Measurements from ENCODE around the gene MRPL44.

DNA sequence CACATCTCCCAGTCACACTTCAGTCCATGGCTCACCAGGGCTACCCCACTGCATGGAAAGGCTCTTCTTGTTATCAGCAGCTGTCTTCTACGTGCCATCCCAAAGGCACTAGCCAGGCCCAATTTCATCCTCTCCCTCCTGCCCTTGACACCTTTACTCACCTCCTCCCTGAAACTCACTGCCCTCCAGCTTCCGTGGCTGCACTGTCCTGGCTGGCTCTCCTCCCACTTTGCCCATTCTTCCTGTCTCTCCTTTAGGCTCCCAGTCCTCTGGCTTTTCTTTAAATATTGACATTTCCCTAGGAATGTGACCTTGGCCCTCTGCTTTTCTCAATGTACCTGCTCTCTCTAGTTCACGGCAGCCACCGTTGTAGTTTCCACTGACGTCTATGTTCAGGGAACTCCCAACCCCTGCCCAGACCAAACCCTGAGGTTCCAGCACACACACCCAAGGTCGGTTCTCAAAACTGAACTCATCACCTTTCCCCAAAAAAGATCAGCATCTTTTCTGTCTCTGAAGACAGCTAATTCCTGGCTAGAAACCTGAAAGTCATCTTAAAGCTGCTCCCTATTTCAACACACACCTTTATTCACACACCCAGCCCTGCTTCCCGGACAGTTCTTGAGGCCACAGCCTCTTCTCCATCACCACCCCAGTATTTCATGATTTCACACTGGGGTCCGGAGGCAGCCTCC is 48.8 kb upstream of the MRPL44 start:
- TF ChIP-seq YY1 (IDR thresholded peaks at IDR 0.05; ENCODE audit: insufficient read depth, insufficient read length) (no peak), SUZ12 (IDR thresholded peaks at IDR 0.05; ENCODE audit: extremely low read depth, insufficient read depth, insufficient read length) (no peak), ZNF274 (IDR thresholded peaks at IDR 0.05; ENCODE audit: low read depth, low read length) (no peak)
